K562 (cell line): Measurements from ENCODE around the gene RACGAP1. TPM values are rescaled to one million over a fixed set of nuclear protein-coding genes. Genes with fewer than 3 reads are reported as not detected.

Experiments used
- BRD9 ChIP-seq: fragments of 450-650 bp; IDR thresholded peaks from 2 replicates; pipeline ENCODE4 v1.6.1; 2018; ENCODE audit warnings: low read depth; ENCODE audit not compliant: partially characterized antibody
- CBX5 ChIP-seq: IDR thresholded peaks from 2 replicates; pipeline ENCODE4 v1.6.1; 2014; ENCODE audit warnings: low read depth, borderline replicate concordance
- FOXK1 ChIP-seq: sonication (generic); formaldehyde crosslinking; IDR thresholded peaks from 2 replicates; pipeline ENCODE4 v1.8.0; 2022; ENCODE audit warnings: missing genetic modification reagents, mild to moderate bottlenecking, borderline replicate concordance
- HNRNPUL1 ChIP-seq: fragments of 200-400 bp; formaldehyde crosslinking; IDR thresholded peaks from 2 replicates; pipeline ENCODE4 v1.6.1; 2017; ENCODE audit warnings: low read length
- KHSRP ChIP-seq: fragments of 450-650 bp; IDR thresholded peaks from 2 replicates; pipeline ENCODE4 v1.6.1; 2017
- KLF10 ChIP-seq: fragments of 250-450 bp; sonication (Bioruptor Pico); IDR thresholded peaks from 2 replicates; pipeline ENCODE4 v1.6.1; 2021; ENCODE audit warnings: matching md5 sums
- NCOA4 ChIP-seq: fragments of 450-650 bp; IDR thresholded peaks from 2 replicates; pipeline ENCODE4 v1.6.1; 2018; ENCODE audit warnings: mild to moderate bottlenecking; ENCODE audit not compliant: partially characterized antibody
- NELFE ChIP-seq: IDR thresholded peaks from 2 replicates; pipeline ENCODE4 v1.6.1; 2011; ENCODE audit warnings: mild to moderate bottlenecking; ENCODE audit not compliant: insufficient read depth, insufficient read length
- NRF1 ChIP-seq, 2 experiments: fragments of 450-650 bp; IDR thresholded peaks in 1 of 2; conservative IDR thresholded peaks in 1 of 2; 2 replicates each; pipeline ENCODE4 v1.6.1; 2014; ENCODE audit warnings: mild to moderate bottlenecking in 2 of 2
- POLR2AphosphoS2 ChIP-seq: IDR thresholded peaks from 2 replicates; pipeline ENCODE4 v1.6.1; 2012; ENCODE audit warnings: low read length, improper control_type of control experiment
- PPARD ChIP-seq: fragments of 250-450 bp; sonication (Bioruptor Pico); IDR thresholded peaks from 2 replicates; pipeline ENCODE4 v1.8.0; 2022; ENCODE audit warnings: inconsistent platforms, mild to moderate bottlenecking, moderate library complexity
- PTRF ChIP-seq: fragments of 450-650 bp; IDR thresholded peaks from 2 replicates; pipeline ENCODE4 v1.6.1; 2016; ENCODE audit warnings: mild to moderate bottlenecking, missing genetic modification characterization, missing compliant biosample characterization
- RBFOX2 ChIP-seq: fragments of 200-400 bp; formaldehyde crosslinking; IDR thresholded peaks from 2 replicates; pipeline ENCODE4 v1.6.1; 2017; ENCODE audit warnings: low read depth, mild to moderate bottlenecking, low read length, moderate library complexity
- RFX1 ChIP-seq: fragments of 450-650 bp; IDR thresholded peaks from 2 replicates; pipeline ENCODE4 v1.6.1; 2016; ENCODE audit warnings: mild to moderate bottlenecking, moderate library complexity
- SRSF7 ChIP-seq: fragments of 200-400 bp; formaldehyde crosslinking; optimal IDR thresholded peaks from 2 replicates; pipeline ENCODE3; 2017; ENCODE audit warnings: mild to moderate bottlenecking, low read depth, low read length
- STAT5A ChIP-seq: IDR thresholded peaks from 2 replicates; pipeline ENCODE4 v1.6.1; 2012; ENCODE audit warnings: low read length, inconsistent platforms, borderline replicate concordance
- TSC22D4 ChIP-seq: fragments of 450-650 bp; IDR thresholded peaks from 2 replicates; pipeline ENCODE4 v1.6.1; 2016; ENCODE audit warnings: missing genetic modification characterization, missing biosample characterization, control low read depth
- ZC3H8 ChIP-seq: fragments of 450-650 bp; IDR thresholded peaks from 2 replicates; pipeline ENCODE4 v1.6.1; 2017
- ZEB2 ChIP-seq: fragments of 450-650 bp; IDR thresholded peaks from 2 replicates; pipeline ENCODE4 v1.6.1; 2016
- ZNF124 ChIP-seq: sonication (generic); formaldehyde crosslinking; IDR thresholded peaks from 2 replicates; pipeline ENCODE4 v1.8.1; 2022; ENCODE audit warnings: missing genetic modification reagents
- ZNF174 ChIP-seq: fragments of 250-450 bp; sonication (Bioruptor Pico); IDR thresholded peaks from 2 replicates; pipeline ENCODE4 v1.4.0; 2020; ENCODE audit warnings: mild to moderate bottlenecking
- ZNF197 ChIP-seq: fragments of 200-800 bp; sonication (Bioruptor generic); IDR thresholded peaks from 2 replicates; pipeline ENCODE4 v1.6.1; 2016; ENCODE audit warnings: low read depth, missing genetic modification characterization, missing compliant biosample characterization
- ZNF224 ChIP-seq: sonication (generic); formaldehyde crosslinking; IDR thresholded peaks from 2 replicates; pipeline ENCODE4 v1.8.0; 2022; ENCODE audit warnings: mild to moderate bottlenecking, missing genetic modification reagents
- ZNF24 ChIP-seq: fragments of 450-650 bp; IDR thresholded peaks from 2 replicates; pipeline ENCODE4 v1.6.1; 2016
- ZNF79 ChIP-seq: fragments of 250-450 bp; sonication (Bioruptor Pico); IDR thresholded peaks from 2 replicates; pipeline ENCODE4 v1.4.0; 2020; ENCODE audit warnings: low read depth, mild to moderate bottlenecking, moderate library complexity
- polyA plus RNA-seq, 8 experiments: library from polyadenylated mRNA; depleted of rRNA in 4 of 8; stranded (reverse) in 5 of 8; unstranded in 3 of 8; fragments of >200 nt; fragmentation: Nextera tagmentation in 2 of 8; fragmentation: Illumina TruSeq in 1 of 8; extraction: Ambion mirVana in 2 of 8; extraction: Trizol in 1 of 8; gene quantifications; 2 replicates each; pipeline versions ENCODE4 v1.2.1 to v1.2.3, GENCODE V29; 2011 to 2014; ENCODE audit warnings: inconsistent platforms in 1 of 8, missing spikeins in 1 of 8
- total RNA-seq, 7 experiments: library from RNA; depleted of rRNA in 6 of 7; stranded (reverse); fragments of >200 nt in 6 of 7; fragmentation: Illumina TruSeq in 2 of 7; extraction: Trizol in 2 of 7; gene quantifications; 2 replicates each; pipeline versions ENCODE4 v1.2.1 to v1.2.3, GENCODE V29; 2011 to 2021; ENCODE audit warnings: low replicate concordance in 1 of 7
- TF ChIP-seq, protein P1 (sequence below): fragments of 200-400 bp; formaldehyde crosslinking; IDR thresholded peaks from 2 replicates; pipeline ENCODE4 v1.6.1; 2017; ENCODE audit warnings: mild to moderate bottlenecking, low read depth, low read length, moderate library complexity
- TF ChIP-seq, protein P2 (sequence below): sonication (generic); formaldehyde crosslinking; IDR thresholded peaks from 2 replicates; pipeline ENCODE4 v1.5.0; 2020; ENCODE audit warnings: missing genetic modification reagents
- TF ChIP-seq, protein P3 (sequence below): fragments of 450-650 bp; IDR thresholded peaks from 2 replicates; pipeline ENCODE4 v1.6.1; 2017; ENCODE audit warnings: mild to moderate bottlenecking, moderate library complexity

RACGAP1 gene
- total and polyA plus RNA-seq, 9 of the 15 experiments (the other 6 are each of a cell fraction or from before 2014, with no cell fraction given), result 56.4 to 92.9 (median 71.8) TPM

DNA sequence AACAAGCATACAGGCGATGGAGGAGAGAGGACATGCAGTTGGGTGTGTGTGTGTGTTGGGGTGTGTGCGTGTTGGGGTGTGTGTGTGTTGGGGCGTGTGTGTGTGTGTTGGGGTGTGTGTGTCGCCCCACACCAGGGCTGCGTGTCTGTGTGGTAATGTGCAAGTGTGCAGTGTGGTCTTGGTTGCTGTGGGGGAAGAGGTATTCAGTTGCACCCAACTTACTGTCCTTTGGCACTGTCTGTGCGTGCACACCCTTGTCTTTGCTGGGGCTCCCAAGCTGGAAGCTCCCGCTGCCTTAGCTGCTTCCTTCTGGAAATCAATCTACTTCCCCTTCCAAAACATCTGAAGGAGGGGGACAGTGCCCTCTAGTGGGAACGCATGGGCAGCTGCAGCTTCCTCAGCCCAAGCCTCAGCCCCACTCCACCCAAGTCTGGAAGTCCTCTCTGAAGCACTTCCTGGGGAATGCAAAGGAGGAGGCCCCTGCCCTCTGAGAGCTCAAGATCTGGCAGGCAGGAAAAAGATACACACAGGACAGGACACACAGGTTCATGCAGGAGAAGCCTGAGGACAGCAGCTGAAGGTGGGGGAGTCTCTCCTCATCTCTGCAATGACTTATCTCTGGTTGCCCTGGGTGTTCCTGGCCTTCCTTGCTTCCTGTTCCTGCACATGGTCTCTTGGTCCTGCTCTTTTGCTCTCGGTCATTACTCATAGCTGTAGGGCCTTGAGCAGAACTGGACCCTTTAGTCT lies 45.2 kb upstream of the RACGAP1 start (continued):
- no peak for TF ChIP-seq KLF10 (CRISPR knock-in tag)
- TF ChIP-seq ZEB2, result no peak
- TF ChIP-seq ZNF174 (CRISPR knock-in tag), result no peak
- no peak for TF ChIP-seq FOXK1 (CRISPR knock-in tag)
- no peak for TF ChIP-seq ZNF79 (CRISPR knock-in tag)
- TF ChIP-seq, protein P1, sequence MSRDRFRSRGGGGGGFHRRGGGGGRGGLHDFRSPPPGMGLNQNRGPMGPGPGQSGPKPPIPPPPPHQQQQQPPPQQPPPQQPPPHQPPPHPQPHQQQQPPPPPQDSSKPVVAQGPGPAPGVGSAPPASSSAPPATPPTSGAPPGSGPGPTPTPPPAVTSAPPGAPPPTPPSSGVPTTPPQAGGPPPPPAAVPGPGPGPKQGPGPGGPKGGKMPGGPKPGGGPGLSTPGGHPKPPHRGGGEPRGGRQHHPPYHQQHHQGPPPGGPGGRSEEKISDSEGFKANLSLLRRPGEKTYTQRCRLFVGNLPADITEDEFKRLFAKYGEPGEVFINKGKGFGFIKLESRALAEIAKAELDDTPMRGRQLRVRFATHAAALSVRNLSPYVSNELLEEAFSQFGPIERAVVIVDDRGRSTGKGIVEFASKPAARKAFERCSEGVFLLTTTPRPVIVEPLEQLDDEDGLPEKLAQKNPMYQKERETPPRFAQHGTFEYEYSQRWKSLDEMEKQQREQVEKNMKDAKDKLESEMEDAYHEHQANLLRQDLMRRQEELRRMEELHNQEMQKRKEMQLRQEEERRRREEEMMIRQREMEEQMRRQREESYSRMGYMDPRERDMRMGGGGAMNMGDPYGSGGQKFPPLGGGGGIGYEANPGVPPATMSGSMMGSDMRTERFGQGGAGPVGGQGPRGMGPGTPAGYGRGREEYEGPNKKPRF, result no peak
- no peak for TF ChIP-seq ZC3H8
- TF ChIP-seq, protein P2, sequence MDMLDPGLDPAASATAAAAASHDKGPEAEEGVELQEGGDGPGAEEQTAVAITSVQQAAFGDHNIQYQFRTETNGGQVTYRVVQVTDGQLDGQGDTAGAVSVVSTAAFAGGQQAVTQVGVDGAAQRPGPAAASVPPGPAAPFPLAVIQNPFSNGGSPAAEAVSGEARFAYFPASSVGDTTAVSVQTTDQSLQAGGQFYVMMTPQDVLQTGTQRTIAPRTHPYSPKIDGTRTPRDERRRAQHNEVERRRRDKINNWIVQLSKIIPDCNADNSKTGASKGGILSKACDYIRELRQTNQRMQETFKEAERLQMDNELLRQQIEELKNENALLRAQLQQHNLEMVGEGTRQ, result no peak
- TF ChIP-seq RFX1, result no peak; the same call in 1 of the 2 replicates
- no peak for TF ChIP-seq RBFOX2
- no peak for TF ChIP-seq NCOA4
- no peak for TF ChIP-seq POLR2AphosphoS2
- TF ChIP-seq TSC22D4 (tag), result no peak
- no peak for TF ChIP-seq PPARD
- TF ChIP-seq ZNF224 (CRISPR knock-in tag), result 0 out of 2 replicates have a peak, but pooled peaks have one; percentile 35
- no peak for TF ChIP-seq SRSF7
- TF ChIP-seq, protein P3, sequence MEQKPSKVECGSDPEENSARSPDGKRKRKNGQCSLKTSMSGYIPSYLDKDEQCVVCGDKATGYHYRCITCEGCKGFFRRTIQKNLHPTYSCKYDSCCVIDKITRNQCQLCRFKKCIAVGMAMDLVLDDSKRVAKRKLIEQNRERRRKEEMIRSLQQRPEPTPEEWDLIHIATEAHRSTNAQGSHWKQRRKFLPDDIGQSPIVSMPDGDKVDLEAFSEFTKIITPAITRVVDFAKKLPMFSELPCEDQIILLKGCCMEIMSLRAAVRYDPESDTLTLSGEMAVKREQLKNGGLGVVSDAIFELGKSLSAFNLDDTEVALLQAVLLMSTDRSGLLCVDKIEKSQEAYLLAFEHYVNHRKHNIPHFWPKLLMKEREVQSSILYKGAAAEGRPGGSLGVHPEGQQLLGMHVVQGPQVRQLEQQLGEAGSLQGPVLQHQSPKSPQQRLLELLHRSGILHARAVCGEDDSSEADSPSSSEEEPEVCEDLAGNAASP, result no peak
- TF ChIP-seq STAT5A, result no peak
- TF ChIP-seq BRD9, result no peak
- no peak for TF ChIP-seq HNRNPUL1
- peak; percentile 24 to 46; a peak in 1 of 4 replicates for TF ChIP-seq NRF1 (conservative IDR thresholded peaks at IDR 0.05 in 1 of 2, IDR thresholded peaks at IDR 0.05 in 1 of 2)
- TF ChIP-seq NELFE, result no peak
- no peak for TF ChIP-seq CBX5
- no peak for TF ChIP-seq ZNF197 (CRISPR knock-in tag)
- no peak for TF ChIP-seq PTRF (tag)
- TF ChIP-seq ZNF124, result no peak
- no peak; the same call in 1 of the 2 replicates for TF ChIP-seq ZNF24
- no peak for TF ChIP-seq KHSRP
